Measurements from ENCODE around the gene TP53I13. TPM values are rescaled to one million over a fixed set of nuclear protein-coding genes. Genes with fewer than 3 reads are reported as not detected.

Gene TP53I13
- total RNA-seq, 1 experiment from 2014 or later: 33.3 TPM

DNA sequence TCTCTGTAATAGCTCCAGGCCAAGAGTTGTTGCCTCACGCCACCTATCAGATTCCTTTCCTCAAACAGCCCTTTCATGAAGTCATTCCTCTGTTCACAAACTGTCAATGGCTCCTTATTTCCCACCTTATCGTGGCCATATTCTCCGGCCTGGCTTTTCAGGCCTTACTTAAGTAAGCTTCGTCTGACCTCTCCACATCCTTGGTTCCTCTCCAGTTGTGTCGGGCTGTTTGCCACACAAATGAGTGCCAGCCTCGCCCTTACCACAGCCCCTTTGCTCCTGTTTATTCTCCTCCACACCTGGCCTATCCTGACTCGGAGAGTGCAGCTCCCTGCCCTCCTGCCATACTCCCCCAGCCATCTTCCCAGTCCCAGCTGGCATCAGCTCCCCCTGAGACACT is 2.0 kb downstream of the TP53I13 start:
- ChIA-PET POLR2A (interaction anchor here (1.1 kb wide), 1 partner anchor 394 kb away, joined by 3 read pairs; no protein-coding TSS in a partner anchor), RAD21 (ENCODE audit: low non-redundant PET in 1 of 2, low total read pairs in 2 of 2, uncharacterized antibody in 2 of 2, unreplicated experiment in 2 of 2) (no interaction called here), CTCF (no interaction called here)
- intact Hi-C loops (cut with micrococcal nuclease): no loop called here
- ATAC-seq (no peak), DNase-seq (ENCODE audit: low read depth, low spot score) (no peak)
- BruUV-seq (replicated peaks): TSS peak; percentile 24
- no peak overlapping the region for H3K27ac ChIP-seq (ENCODE audit: low read depth, low read length)
- H3K79me2 ChIP-seq (ENCODE audit: insufficient read depth, low read length): peaks cover 5% of the 10 kb centered on the region; the same call in 1 of the 2 replicates
- H3K4me1 ChIP-seq (ENCODE audit: control insufficient read depth in 1 of 2, insufficient read depth in 2 of 2, low read length in 2 of 2): peaks cover 4 to 22% of the 10 kb centered on the region in 2 experiments; a peak in 3 of 4 replicates
- no peak overlapping the region for H2AFZ ChIP-seq (ENCODE audit: low read depth, low read length, poor library complexity, severe bottlenecking)
- H3K9me3 ChIP-seq (ENCODE audit: control insufficient read depth in 1 of 2, insufficient read depth in 1 of 2, low read depth in 1 of 2, low read length in 2 of 2): no peaks in the 10 kb centered on the region
- peaks cover 0 to 2% of the 10 kb centered on the region in 2 experiments; a peak in 1 of 4 replicates for H3K36me3 ChIP-seq (ENCODE audit: control insufficient read depth in 1 of 2, insufficient read depth in 2 of 2, low read length in 2 of 2)
- no peak overlapping the region for H3K4me2 ChIP-seq (ENCODE audit: low read length)
- TF ChIP-seq RAD21 (IDR thresholded peaks at IDR 0.05; ENCODE audit: low read depth) (no peak), SP1 (IDR thresholded peaks at IDR 0.05; ENCODE audit: low read depth) (no peak), CEBPB (IDR thresholded peaks at IDR 0.05; ENCODE audit: low read depth) (no peak), EGR1 (IDR thresholded peaks at IDR 0.05; ENCODE audit: low read depth) (no peak), ZNF274 (IDR thresholded peaks at IDR 0.05; ENCODE audit: low read depth, low read length) (no peak), POLR2AphosphoS5 (IDR thresholded peaks at IDR 0.05; ENCODE audit: low read depth, low read length) (no peak), SIN3A (IDR thresholded peaks at IDR 0.05; ENCODE audit: low read depth) (no peak), ELF1 (IDR thresholded peaks at IDR 0.05; ENCODE audit: borderline replicate concordance, low read depth) (no peak), SRF (IDR thresholded peaks at IDR 0.05; ENCODE audit: low read depth) (no peak), POLR2A (IDR thresholded peaks at IDR 0.05; ENCODE audit: borderline replicate concordance, extremely low read depth, insufficient read depth, insufficient read length) (no peak)
- TF ChIP-seq, protein P1, sequence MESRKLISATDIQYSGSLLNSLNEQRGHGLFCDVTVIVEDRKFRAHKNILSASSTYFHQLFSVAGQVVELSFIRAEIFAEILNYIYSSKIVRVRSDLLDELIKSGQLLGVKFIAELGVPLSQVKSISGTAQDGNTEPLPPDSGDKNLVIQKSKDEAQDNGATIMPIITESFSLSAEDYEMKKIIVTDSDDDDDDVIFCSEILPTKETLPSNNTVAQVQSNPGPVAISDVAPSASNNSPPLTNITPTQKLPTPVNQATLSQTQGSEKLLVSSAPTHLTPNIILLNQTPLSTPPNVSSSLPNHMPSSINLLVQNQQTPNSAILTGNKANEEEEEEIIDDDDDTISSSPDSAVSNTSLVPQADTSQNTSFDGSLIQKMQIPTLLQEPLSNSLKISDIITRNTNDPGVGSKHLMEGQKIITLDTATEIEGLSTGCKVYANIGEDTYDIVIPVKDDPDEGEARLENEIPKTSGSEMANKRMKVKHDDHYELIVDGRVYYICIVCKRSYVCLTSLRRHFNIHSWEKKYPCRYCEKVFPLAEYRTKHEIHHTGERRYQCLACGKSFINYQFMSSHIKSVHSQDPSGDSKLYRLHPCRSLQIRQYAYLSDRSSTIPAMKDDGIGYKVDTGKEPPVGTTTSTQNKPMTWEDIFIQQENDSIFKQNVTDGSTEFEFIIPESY (IDR thresholded peaks at IDR 0.05; ENCODE audit: extremely low read depth, insufficient replicate concordance, low read length): no peak
- TF ChIP-seq, protein P2, sequence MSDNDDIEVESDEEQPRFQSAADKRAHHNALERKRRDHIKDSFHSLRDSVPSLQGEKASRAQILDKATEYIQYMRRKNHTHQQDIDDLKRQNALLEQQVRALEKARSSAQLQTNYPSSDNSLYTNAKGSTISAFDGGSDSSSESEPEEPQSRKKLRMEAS (IDR thresholded peaks at IDR 0.05): no peak
- TF ChIP-seq, protein P3, sequence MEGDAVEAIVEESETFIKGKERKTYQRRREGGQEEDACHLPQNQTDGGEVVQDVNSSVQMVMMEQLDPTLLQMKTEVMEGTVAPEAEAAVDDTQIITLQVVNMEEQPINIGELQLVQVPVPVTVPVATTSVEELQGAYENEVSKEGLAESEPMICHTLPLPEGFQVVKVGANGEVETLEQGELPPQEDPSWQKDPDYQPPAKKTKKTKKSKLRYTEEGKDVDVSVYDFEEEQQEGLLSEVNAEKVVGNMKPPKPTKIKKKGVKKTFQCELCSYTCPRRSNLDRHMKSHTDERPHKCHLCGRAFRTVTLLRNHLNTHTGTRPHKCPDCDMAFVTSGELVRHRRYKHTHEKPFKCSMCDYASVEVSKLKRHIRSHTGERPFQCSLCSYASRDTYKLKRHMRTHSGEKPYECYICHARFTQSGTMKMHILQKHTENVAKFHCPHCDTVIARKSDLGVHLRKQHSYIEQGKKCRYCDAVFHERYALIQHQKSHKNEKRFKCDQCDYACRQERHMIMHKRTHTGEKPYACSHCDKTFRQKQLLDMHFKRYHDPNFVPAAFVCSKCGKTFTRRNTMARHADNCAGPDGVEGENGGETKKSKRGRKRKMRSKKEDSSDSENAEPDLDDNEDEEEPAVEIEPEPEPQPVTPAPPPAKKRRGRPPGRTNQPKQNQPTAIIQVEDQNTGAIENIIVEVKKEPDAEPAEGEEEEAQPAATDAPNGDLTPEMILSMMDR (IDR thresholded peaks at IDR 0.05 in 2 of 3, conservative IDR thresholded peaks at IDR 0.05 in 1 of 3; ENCODE audit: borderline replicate concordance in 1 of 3, insufficient read depth in 1 of 3, low read depth in 2 of 3, low read length in 2 of 3): no peak
- no peak overlapping the region for H3K4me3 ChIP-seq (replicated peaks in 1 of 2; ENCODE audit: low read depth in 1 of 2, low read length in 2 of 2)
- no peaks in the 10 kb centered on the region for H3K9me2 ChIP-seq (ENCODE audit: insufficient read depth)
- no peak overlapping the region for H3K9ac ChIP-seq (ENCODE audit: low read length)
- no peaks in the 10 kb centered on the region for H4K20me1 ChIP-seq (ENCODE audit: insufficient read depth)
- H3K27me3 ChIP-seq (ENCODE audit: insufficient read depth, low read length): no peaks in the 10 kb centered on the region

All from HCT116 (cell line).